Spleen (tissue), 11 donors: ENCODE results near the gene SHANK1. TPM values are rescaled to one million over a fixed set of nuclear protein-coding genes. Genes with fewer than 3 reads are reported as not detected.

Source experiments
- DNase-seq: peaks from one replicate; pipeline ENCODE4 v3.0.0-alpha.2; 2020
- H3K27ac ChIP-seq, 8 donors: fragments of 200-600 bp; sonication (generic) in 7 of 8; 1 replicate in 4 of 8; 2 replicates in 4 of 8; pipeline versions ENCODE4 v1.5.0 to v1.8.0; 2016 to 2021; ENCODE audit warnings: inconsistent platforms in 4 of 8, mild to moderate bottlenecking in 4 of 8, moderate library complexity in 1 of 8
- H3K27me3 ChIP-seq, 7 donors: fragments of 200-600 bp; sonication (generic) in 6 of 7; replicated peaks in 1 of 7; 1 replicate in 4 of 7; 2 replicates in 3 of 7; pipeline versions ENCODE4 v1.5.0 to v1.8.0; 2016 to 2021; ENCODE audit warnings: inconsistent platforms in 3 of 7, mild to moderate bottlenecking in 1 of 7
- H3K36me3 ChIP-seq, 6 donors: fragments of 200-600 bp; sonication (generic) in 5 of 6; 1 replicate in 4 of 6; 2 replicates in 2 of 6; pipeline versions ENCODE4 v1.5.0 to v1.8.0; 2016 to 2021; ENCODE audit warnings: inconsistent platforms in 2 of 6
- H3K4me1 ChIP-seq, 6 donors: fragments of 200-600 bp; sonication (generic) in 5 of 6; 1 replicate in 3 of 6; 2 replicates in 3 of 6; pipeline versions ENCODE4 v1.5.0 to v1.8.0; 2016 to 2021; ENCODE audit warnings: inconsistent platforms in 3 of 6
- H3K4me3 ChIP-seq, 8 donors: fragments of 200-600 bp; sonication (generic) in 7 of 8; 1 replicate in 4 of 8; 2 replicates in 4 of 8; pipeline versions ENCODE4 v1.5.0 to v1.8.0; 2016 to 2021; ENCODE audit warnings: inconsistent platforms in 4 of 8, mild to moderate bottlenecking in 4 of 8, moderate library complexity in 2 of 8
- H3K9me3 ChIP-seq, 8 donors: fragments of 200-600 bp; sonication (generic) in 7 of 8; 1 replicate in 4 of 8; 2 replicates in 4 of 8; pipeline versions ENCODE4 v1.5.0 to v1.8.0; 2016 to 2021; ENCODE audit warnings: inconsistent platforms in 4 of 8
- CTCF ChIP-seq, 11 experiments: fragments of 200-600 bp in 7 of 11; fragments of 450-650 bp in 4 of 11; sonication (generic) in 4 of 11; IDR thresholded peaks in 8 of 11; conservative IDR thresholded peaks in 3 of 11; 1 replicate in 7 of 11; 2 replicates in 4 of 11; pipeline versions ENCODE4 v1.4.0 to v1.8.0; 2016 to 2021; ENCODE audit warnings: antibody characterized with exemption in 11 of 11, inconsistent platforms in 4 of 11, mild to moderate bottlenecking in 1 of 11
- POLR2A ChIP-seq, 3 donors: fragments of 450-650 bp; IDR thresholded peaks; one replicate each; pipeline ENCODE4 v1.5.1; 2017; ENCODE audit warnings: antibody characterized with exemption in 3 of 3, mild to moderate bottlenecking in 1 of 3
- POLR2AphosphoS5 ChIP-seq, 3 donors: sonication (generic); formaldehyde crosslinking; IDR thresholded peaks; one replicate each; pipeline ENCODE4 v1.5.1; 2017; ENCODE audit warnings: antibody characterized with exemption in 3 of 3
- WGBS, 5 donors: extraction: QIAGEN DNeasy Blood & Tissue Kit in 3 of 5; methylation state at CpG; one replicate each; pipeline versions ENCODE4 v1.1.5 to v1.1.7; 2013 to 2018; 5-methylcytosine and 5-hydroxymethylcytosine counted together
- intact Hi-C: fragments of 100-400 bp; cut with DNase I; formaldehyde crosslinking; loops from one replicate; pipeline ENCODE4 v1.15.0; 2023; ENCODE audit warnings: low total_unique reads
- polyA plus RNA-seq, 3 donors: library from polyadenylated mRNA; stranded (reverse); fragments of 200-250 nt; gene quantifications; one replicate each; pipeline ENCODE4 v1.2.1, GENCODE V29; 2013
- total RNA-seq, 7 donors: library from RNA; depleted of rRNA in 3 of 7; stranded (reverse); fragments of >200 nt in 3 of 7; fragmentation: NEBNext Ultra II Directional in 4 of 7; extraction: Animal tissue kit (Norgen Biotek cat#: 25700) in 4 of 7; gene quantifications; one replicate each; pipeline versions ENCODE4 v1.1.0 to v1.2.1, GENCODE V29; 2016 to 2021
- donor health status: healthy with polysubstance abuse.
- donor health status: DM: no; HTN: no; CAD: no; lungs with moderate emphysema.
- donor health status: DM: no; HTN: no; CAD: no.
- donor health status: Bipolar disorder and iron deficiency.
- donor health status: healthy.
- donor health status: DM: no; HTN: no; CAD: no.
- donor health status: DM: yes; HTN: yes; CAD: no.

SHANK1 gene
- total and polyA plus RNA-seq, 10 donors: 0.07 to 1.8 (median 0.35) TPM; not detected in 2

DNA sequence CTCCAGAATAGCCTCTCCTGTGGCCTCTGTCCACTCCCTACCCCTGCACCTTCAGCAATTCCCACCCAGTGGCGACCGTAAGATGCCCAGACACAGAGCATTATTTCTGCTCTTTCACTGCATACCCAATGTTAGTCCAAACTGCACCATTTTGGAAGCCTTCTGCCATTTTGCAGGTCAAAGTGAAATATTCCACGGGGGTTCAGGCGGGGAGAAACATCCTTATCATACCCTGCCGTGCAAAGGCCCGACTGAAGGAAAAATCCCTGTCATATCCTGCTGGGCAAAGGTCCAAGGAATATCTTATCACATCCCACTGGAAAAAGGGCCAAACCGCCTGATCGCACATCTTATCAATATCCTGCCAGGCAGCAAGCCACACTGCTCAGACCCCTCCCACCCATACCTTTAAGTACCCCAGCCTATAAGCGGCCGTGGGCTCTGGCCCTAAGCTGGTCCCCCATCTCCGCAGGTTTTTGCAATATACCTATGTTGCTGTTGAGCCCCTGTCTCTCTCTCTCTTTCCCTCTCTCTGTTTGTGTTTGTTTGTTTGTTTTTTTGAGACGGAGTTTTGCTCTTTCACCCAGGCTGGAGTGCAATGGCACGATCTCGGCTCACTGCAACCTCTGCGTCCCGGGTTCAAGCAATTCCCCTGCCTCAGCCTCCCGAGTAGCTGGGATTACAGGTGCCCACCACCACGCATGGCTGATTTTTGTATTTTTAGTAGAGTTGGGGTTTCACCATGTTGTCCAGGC lies 21.8 kb upstream of the SHANK1 start:
- no peaks in the 10 kb centered on the region for H3K4me1 ChIP-seq
- no peak overlapping the region for H3K4me3 ChIP-seq
- no peak for TF ChIP-seq CTCF (IDR thresholded peaks at IDR 0.05 in 8 of 11, conservative IDR thresholded peaks at IDR 0.05 in 3 of 11)
- TF ChIP-seq POLR2A (IDR thresholded peaks at IDR 0.05): no peak
- no peak for TF ChIP-seq POLR2AphosphoS5 (IDR thresholded peaks at IDR 0.05)
- DNase-seq: no peak
- 66 to 74% (median 70%) methylated on average over 18 of the region's 18 CpGs for WGBS, 5 donors
- no peak overlapping the region for H3K27ac ChIP-seq
- peaks cover 0 to 84% (median 12%) of the 10 kb centered on the region in 7 donors for H3K27me3 ChIP-seq
- intact Hi-C loops: no loop called here
- H3K9me3 ChIP-seq: no peaks in the 10 kb centered on the region
- H3K36me3 ChIP-seq: no peaks in the 10 kb centered on the region

DNA sequence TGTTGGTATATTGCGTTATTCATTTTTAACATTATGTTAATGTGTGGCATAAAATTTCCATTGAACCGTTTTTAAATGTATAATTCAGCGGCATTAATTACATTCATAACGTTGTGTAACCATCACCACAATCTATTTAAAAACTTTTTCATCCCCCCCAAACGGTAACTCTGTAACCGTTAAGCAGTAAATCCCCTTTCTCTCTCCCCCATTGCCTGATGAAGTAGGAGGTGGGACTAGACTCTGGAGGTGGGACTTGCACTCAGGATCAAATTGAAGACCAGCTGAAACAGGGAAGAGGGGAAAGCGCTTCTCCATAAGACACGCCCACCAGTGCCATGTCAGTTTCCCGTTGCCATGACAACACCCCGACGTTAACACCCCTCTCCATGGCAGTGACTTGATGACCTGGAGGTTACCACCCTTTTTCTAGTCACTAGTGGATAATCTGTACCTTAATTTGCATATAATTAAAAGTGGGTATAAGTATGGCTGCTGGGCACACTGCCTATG lies 20.4 kb upstream of the SHANK1 start:
- no peaks in the 10 kb centered on the region for H3K9me3 ChIP-seq
- H3K27ac ChIP-seq: no peak overlapping the region
- no peak overlapping the region for H3K4me3 ChIP-seq
- WGBS, 5 donors: 54 to 60% (median 58%) methylated on average over 11 of the region's 11 CpGs
- TF ChIP-seq POLR2A (IDR thresholded peaks at IDR 0.05) (no peak), CTCF (IDR thresholded peaks at IDR 0.05 in 8 of 11, conservative IDR thresholded peaks at IDR 0.05 in 3 of 11) (no peak), POLR2AphosphoS5 (IDR thresholded peaks at IDR 0.05) (no peak)
- no peak for DNase-seq
- no peaks in the 10 kb centered on the region for H3K36me3 ChIP-seq
- H3K27me3 ChIP-seq: peaks cover 0 to 90% (median 15%) of the 10 kb centered on the region in 7 donors
- no peaks in the 10 kb centered on the region for H3K4me1 ChIP-seq
- intact Hi-C loops: no loop called here

DNA sequence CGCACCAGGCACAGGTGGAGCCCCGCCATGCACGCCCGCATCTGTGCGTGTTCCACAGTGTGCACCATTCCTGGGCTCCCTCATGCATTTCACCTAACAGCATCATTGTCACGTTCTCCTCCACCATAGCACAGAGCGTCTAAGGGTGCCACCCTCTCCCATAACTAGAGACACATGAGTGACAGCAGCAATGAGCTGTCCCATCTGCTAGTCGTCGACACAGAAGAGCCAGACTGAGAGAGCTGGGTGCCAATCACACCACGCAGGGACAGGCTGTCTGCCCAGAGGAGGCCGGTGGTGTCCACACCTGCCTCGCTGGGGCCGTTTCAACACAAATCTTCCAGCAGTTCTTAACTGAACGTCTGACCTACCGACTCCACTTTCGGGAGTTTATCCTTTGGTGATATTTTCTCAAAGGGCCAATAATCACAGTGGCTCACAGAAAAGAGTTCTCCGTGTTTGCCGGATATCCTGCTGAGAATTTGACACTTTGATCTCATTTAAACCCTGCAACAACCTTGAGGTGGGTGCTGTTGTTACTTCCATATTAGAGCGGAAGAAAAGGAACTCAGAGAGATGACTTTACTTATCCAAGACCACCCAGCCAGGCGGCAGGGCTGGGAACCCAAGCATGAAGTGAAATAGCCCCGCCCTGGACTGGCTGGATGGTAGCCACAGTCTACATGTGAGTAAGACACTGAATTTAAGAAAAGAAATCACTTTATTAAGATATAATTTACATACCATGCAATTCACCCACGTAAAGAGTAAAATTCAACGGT lies 19.7 kb upstream of the SHANK1 start:
- TF ChIP-seq POLR2AphosphoS5 (IDR thresholded peaks at IDR 0.05): no peak
- no peak for TF ChIP-seq POLR2A (IDR thresholded peaks at IDR 0.05)
- no peak for TF ChIP-seq CTCF (IDR thresholded peaks at IDR 0.05 in 8 of 11, conservative IDR thresholded peaks at IDR 0.05 in 3 of 11)
- H3K27ac ChIP-seq: no peak overlapping the region
- DNase-seq: no peak
- no peak overlapping the region for H3K4me3 ChIP-seq
- intact Hi-C loops: no loop called here
- WGBS, 5 donors: 78 to 82% (median 80%) methylated on average over 23 of the region's 23 CpGs
- H3K4me1 ChIP-seq: no peaks in the 10 kb centered on the region
- H3K36me3 ChIP-seq: no peaks in the 10 kb centered on the region
- H3K27me3 ChIP-seq: peaks cover 0 to 97% (median 15%) of the 10 kb centered on the region in 7 donors
- no peaks in the 10 kb centered on the region for H3K9me3 ChIP-seq

DNA sequence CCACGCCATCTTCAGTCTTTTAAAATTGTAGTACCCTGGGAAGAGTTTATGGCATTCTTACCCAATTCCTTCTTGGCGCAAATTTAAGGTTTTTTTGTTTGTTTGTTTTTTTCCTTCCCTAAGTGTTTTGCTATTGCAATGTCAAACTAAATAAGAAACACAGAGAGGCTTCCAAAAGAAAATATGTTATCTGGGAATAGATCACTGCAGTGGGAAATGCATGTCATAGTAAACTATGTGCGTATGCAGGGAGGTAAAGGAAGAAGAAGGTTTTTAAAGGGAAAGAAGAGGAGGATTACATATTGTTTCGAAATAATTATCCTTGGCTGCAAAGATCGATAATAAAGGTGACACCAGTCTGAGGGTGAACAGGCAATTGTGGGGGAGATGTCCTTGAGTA lies 16.7 kb upstream of the SHANK1 start:
- intact Hi-C loops: no loop called here
- Histone ChIP-seq H3K27ac (no peak overlapping the region), H3K4me3 (no peak overlapping the region), H3K9me3 (no peaks in the 10 kb centered on the region), H3K36me3 (no peaks in the 10 kb centered on the region), H3K27me3 (peaks cover 0 to 80% (median 15%) of the 10 kb centered on the region in 7 donors), H3K4me1 (no peaks in the 10 kb centered on the region)
- 60 to 75% (median 65%) methylated on average over 5 of the region's 5 CpGs for WGBS, 5 donors
- no peak for TF ChIP-seq CTCF (IDR thresholded peaks at IDR 0.05 in 8 of 11, conservative IDR thresholded peaks at IDR 0.05 in 3 of 11)
- TF ChIP-seq POLR2A (IDR thresholded peaks at IDR 0.05): no peak
- TF ChIP-seq POLR2AphosphoS5 (IDR thresholded peaks at IDR 0.05): no peak
- DNase-seq: no peak
